Coronary artery (tissue), 2 donors: ENCODE measurements around the gene BICD1.

Experiments used
- DNase-seq: peaks from one replicate; pipeline ENCODE4 v3.0.0-alpha.2; 2017; ENCODE audit warnings: low spot score
- H3K27ac ChIP-seq, 2 donors: fragments of 200-600 bp; sonication (generic); one replicate each; pipeline ENCODE4 v1.5.1; 2016 to 2019
- H3K4me3 ChIP-seq: fragments of 200-600 bp; sonication (generic); 2 replicates; pipeline ENCODE4 v1.5.1; 2016; ENCODE audit warnings: mild to moderate bottlenecking, moderate library complexity
- CTCF ChIP-seq: fragments of 200-600 bp; sonication (generic); IDR thresholded peaks from one replicate; pipeline ENCODE4 v1.5.1; 2019; ENCODE audit warnings: antibody characterized with exemption

BICD1 gene

DNA sequence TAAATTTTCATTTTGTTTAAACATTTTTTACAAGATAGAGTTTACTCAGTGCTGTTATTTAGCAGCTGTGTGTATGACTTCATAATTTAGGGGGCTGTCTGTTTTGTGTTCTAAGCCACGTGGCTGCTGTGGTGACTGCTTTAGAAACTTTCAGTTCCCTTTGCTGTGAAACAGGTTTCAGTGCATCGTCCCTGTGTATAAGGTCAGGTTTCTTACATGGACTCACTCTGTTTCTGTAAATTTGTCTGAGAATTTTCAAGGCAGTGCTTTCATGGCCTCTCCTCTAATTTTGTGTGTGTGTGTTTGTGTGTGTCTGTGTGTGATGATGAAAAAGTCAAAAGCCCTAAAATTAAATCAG is 32.4 kb downstream of the BICD1 start:
- peak overlapping the region; percentile 56 for H3K4me3 ChIP-seq

GRCh38 chr12:32140877-32141276 is 34.2 kb downstream of the BICD1 start:
- TF ChIP-seq CTCF, result no peak
- DNase-seq, result no peak
- no peak overlapping the region for H3K27ac ChIP-seq
- H3K4me3 ChIP-seq, result no peak overlapping the region

More for the DNA sequence above, 32.4 kb downstream of the BICD1 start:
- no peak overlapping the region for H3K27ac ChIP-seq
- TF ChIP-seq CTCF, result no peak
- DNase-seq, result no peak

DNA sequence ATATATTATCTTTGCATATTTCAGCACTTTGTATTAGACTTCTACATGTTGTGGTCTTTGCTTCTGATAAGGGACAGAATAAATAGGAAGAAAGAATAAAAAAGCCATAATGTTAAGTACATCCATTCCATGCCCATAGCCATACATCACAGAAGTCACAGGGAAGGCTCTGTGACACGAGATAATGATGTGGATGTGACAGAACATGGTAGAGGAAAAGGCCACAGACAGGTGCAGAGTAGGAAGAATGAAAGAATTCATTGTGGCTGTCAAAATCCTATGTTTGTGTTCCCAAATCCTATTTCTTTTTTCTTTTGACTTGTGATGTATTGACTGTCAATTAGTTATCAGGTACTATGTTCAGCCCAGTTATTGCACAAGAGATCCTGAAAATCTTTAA is 38.4 kb downstream of the BICD1 start:
- DNase-seq, result no peak
- H3K4me3 ChIP-seq, result no peak overlapping the region
- no peak for TF ChIP-seq CTCF
- H3K27ac ChIP-seq, result no peak overlapping the region

DNA sequence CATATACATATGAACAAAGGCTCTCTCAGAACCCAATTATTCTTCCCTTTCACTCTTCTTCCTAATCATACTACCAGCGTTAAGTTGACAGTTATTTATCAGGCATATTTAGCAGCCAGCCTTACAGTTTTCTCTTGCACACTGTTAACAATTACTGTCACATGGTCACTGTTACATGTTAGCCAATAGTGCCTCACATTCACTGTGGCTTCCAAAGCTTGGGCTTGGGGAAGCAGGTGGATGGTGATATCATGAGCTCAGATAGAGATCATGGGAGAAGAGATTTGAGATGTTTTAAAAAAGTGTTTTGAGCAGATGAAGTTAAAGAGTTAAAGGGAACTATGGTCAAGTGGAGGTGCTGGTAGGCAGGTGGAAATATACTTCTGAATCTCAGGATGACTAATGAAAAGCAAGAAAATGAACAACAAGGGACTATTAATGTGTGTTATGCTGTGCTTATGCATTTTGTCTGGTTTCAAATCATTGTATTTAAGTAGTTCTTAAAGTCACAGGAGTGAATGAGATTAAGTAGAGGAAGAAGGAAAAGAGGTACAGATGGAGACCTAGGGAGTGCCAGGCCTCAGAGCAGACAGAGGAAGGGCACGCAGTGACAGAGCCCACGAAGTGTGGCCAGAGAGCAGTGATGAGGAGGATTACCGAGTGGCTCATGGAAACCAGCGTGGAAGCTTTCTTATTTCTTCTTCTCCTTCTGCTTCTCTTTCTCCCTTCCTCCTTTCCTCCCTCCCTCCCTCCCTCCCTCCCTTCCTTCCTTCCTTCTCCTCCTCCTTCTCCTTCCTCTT is 39.6 kb downstream of the BICD1 start:
- H3K27ac ChIP-seq, result no peak overlapping the region
- H3K4me3 ChIP-seq, result no peak overlapping the region
- no peak for DNase-seq
- no peak for TF ChIP-seq CTCF

- no peak for DNase-seq
- TF ChIP-seq CTCF, result no peak
- H3K27ac ChIP-seq, result no peak overlapping the region
- no peak overlapping the region for H3K4me3 ChIP-seq
Measured at GRCh38 chr12:32148372-32148771, 41.7 kb downstream of the BICD1 start.

GRCh38 chr12:32149489-32149888 is 42.8 kb downstream of the BICD1 start:
- TF ChIP-seq CTCF, result no peak
- no peak for DNase-seq
- Histone ChIP-seq H3K4me3 (no peak overlapping the region), H3K27ac (no peak overlapping the region)

- Histone ChIP-seq H3K4me3 (no peak overlapping the region), H3K27ac (no peak overlapping the region)
- DNase-seq, result no peak
- no peak for TF ChIP-seq CTCF
Measured at GRCh38 chr12:32151086-32151485, 44.4 kb downstream of the BICD1 start.
